Measurements from ENCODE around the gene RNF150.

The RNF150 gene

GRCh38 chr4:141019768-141020167, 113.5 kb downstream of the RNF150 start:
- TF ChIP-seq CTCF (IDR thresholded peaks at IDR 0.05; ENCODE audit: low read depth, low read length), result no peak
- DNase-seq (ENCODE audit: extremely low read depth, low read depth), result no peak

- DNase-seq (ENCODE audit: extremely low read depth, low read depth), result no peak
- no peak for TF ChIP-seq CTCF (IDR thresholded peaks at IDR 0.05; ENCODE audit: low read depth, low read length)
These were observed 117.0 kb downstream of the RNF150 start for GRCh38 chr4:141016117-141016798.

GRCh38 chr4:141013899-141014298, 119.4 kb downstream of the RNF150 start:
- TF ChIP-seq CTCF (IDR thresholded peaks at IDR 0.05; ENCODE audit: low read depth, low read length), result no peak
- DNase-seq (ENCODE audit: extremely low read depth, low read depth), result no peak

- TF ChIP-seq CTCF (IDR thresholded peaks at IDR 0.05; ENCODE audit: low read depth, low read length), result no peak
- DNase-seq (ENCODE audit: extremely low read depth, low read depth), result no peak
These were observed 121.4 kb downstream of the RNF150 start for GRCh38 chr4:141011901-141012315.

GRCh38 chr4:141009931-141010330, 123.3 kb downstream of the RNF150 start:
- no peak for DNase-seq (ENCODE audit: extremely low read depth, low read depth)
- no peak for TF ChIP-seq CTCF (IDR thresholded peaks at IDR 0.05; ENCODE audit: low read depth, low read length)

- DNase-seq (ENCODE audit: extremely low read depth, low read depth), result no peak
- TF ChIP-seq CTCF (IDR thresholded peaks at IDR 0.05; ENCODE audit: low read depth, low read length), result no peak
These were observed 124.1 kb downstream of the RNF150 start for GRCh38 chr4:141009129-141009528.

GRCh38 chr4:141006242-141006802, 126.9 kb downstream of the RNF150 start:
- no peak for DNase-seq (ENCODE audit: extremely low read depth, low read depth)
- TF ChIP-seq CTCF (IDR thresholded peaks at IDR 0.05; ENCODE audit: low read depth, low read length), result no peak

All from AG09319 (cell line).